ENCODE measurements around the gene CEP44.
"Not testable (repeated sequence)": the region's sequence is repeated elsewhere in the genome, so short reads cannot be mapped to it uniquely, and the experiment has no call there.

Gene CEP44

GRCh38 chr4:174278467-174278866 is 5.2 kb upstream of the CEP44 start:
- no peak for DNase-seq (ENCODE audit: low spot score)

- no peak for DNase-seq (ENCODE audit: low spot score)
These were observed 4.1 kb upstream of the CEP44 start for GRCh38 chr4:174279433-174280155.

- no peak for DNase-seq (ENCODE audit: low spot score)
These were observed 2.5 kb upstream of the CEP44 start for GRCh38 chr4:174281182-174281737.

GRCh38 chr4:174281901-174282300 is 1.8 kb upstream of the CEP44 start:
- DNase-seq (ENCODE audit: low spot score), result no peak

- peak; percentile 92 for DNase-seq (ENCODE audit: low spot score)
These were observed 740 bp upstream of the CEP44 start for GRCh38 chr4:174282836-174283506.

GRCh38 chr4:174284487-174284886 is 776 bp downstream of the CEP44 start:
- peak; percentile 17 for DNase-seq (ENCODE audit: low spot score)

- no peak for DNase-seq (ENCODE audit: low spot score)
These were observed 3.2 kb downstream of the CEP44 start for GRCh38 chr4:174286870-174287269.

- no peak for DNase-seq (ENCODE audit: low spot score)
These were observed 8.8 kb downstream of the CEP44 start for GRCh38 chr4:174292473-174292872.

- not testable (repeated sequence) for DNase-seq (ENCODE audit: low spot score)
These were observed 10.9 kb downstream of the CEP44 start for GRCh38 chr4:174294641-174295040.

- not testable (repeated sequence) for DNase-seq (ENCODE audit: low spot score)
These were observed 11.4 kb downstream of the CEP44 start for GRCh38 chr4:174295142-174295541.

GRCh38 chr4:174303687-174304086 is 20.0 kb downstream of the CEP44 start:
- no peak for DNase-seq (ENCODE audit: low spot score)

- DNase-seq (ENCODE audit: low spot score), result no peak
These were observed 21.0 kb downstream of the CEP44 start for GRCh38 chr4:174304664-174305063.

GRCh38 chr4:174305961-174306360 is 22.2 kb downstream of the CEP44 start:
- DNase-seq (ENCODE audit: low spot score), result no peak

- no peak for DNase-seq (ENCODE audit: low spot score)
These were observed 24.0 kb downstream of the CEP44 start for GRCh38 chr4:174307694-174308093.

GRCh38 chr4:174312993-174313392 is 29.3 kb downstream of the CEP44 start:
- no peak for DNase-seq (ENCODE audit: low spot score)

GRCh38 chr4:174314274-174314673 is 30.6 kb downstream of the CEP44 start:
- no peak for DNase-seq (ENCODE audit: low spot score)

- no peak for DNase-seq (ENCODE audit: low spot score)
These were observed 31.1 kb downstream of the CEP44 start for GRCh38 chr4:174314770-174315169.

- DNase-seq (ENCODE audit: low spot score), result no peak
These were observed 32.8 kb downstream of the CEP44 start for GRCh38 chr4:174316546-174316945.

GRCh38 chr4:174316954-174317353 is 33.2 kb downstream of the CEP44 start:
- DNase-seq (ENCODE audit: low spot score), result no peak

- DNase-seq (ENCODE audit: low spot score), result no peak
These were observed 33.8 kb downstream of the CEP44 start for GRCh38 chr4:174317531-174317930.

GRCh38 chr4:174318829-174319764 is 35.4 kb downstream of the CEP44 start:
- peak; percentile 70 for DNase-seq (ENCODE audit: low spot score)

- DNase-seq (ENCODE audit: low spot score), result no peak
These were observed 36.9 kb downstream of the CEP44 start for GRCh38 chr4:174320494-174321199.

Measured in hematopoietic multipotent progenitor cell treated with erythropoietin and hydrocortisone succinate and interleukin-3 and kit ligand, for 15 days (in vitro differentiated cells).